GM18520 (cell line): ENCODE measurements around the gene UCP2.

ENCODE experiments used
- ATAC-seq: cut with Tn5 transposase; IDR thresholded peaks from one replicate; pipeline ENCODE4 v1.9.1; 2021; ENCODE audit not compliant: unreplicated experiment

UCP2 gene

DNA sequence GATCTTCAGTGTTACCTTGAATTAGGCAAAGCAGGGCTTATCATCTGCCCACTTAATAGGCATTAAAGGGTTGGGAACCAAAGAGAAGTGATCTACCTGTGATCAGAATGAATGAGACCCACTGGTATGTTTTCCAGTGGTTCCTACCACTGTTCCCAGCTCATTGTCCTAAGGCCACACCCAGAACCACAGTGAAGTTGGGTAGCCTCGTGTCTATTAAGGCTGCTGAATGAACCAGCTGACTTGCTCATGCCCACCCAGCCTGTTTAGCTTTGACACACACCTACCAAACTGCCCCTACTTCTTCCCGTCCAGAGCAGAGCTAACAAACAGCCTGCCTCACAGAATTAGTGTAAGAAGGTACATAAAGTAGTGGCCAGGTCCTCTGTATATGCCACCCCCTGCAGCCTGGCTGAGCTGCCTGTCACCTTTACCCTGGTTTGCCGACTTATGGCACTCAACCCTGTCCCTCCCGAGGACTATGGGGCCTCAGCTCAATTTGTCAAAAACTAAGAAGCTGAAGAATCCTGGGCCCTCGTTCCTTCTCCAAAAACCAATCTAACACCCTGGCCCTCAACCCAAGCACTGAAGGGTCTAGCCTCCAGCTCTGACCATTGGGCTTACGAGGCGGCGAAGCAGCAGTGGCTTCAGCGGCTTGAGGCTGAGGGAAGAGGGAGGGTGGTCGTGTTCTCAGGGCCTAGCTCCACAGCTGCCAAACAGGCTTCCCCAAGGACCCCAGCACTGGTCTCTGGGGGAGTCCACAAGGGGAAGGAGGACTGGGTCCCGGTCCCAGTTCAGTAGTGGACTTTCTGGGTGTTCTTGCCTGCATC, 9.8 kb downstream of the UCP2 start:
- no peak for ATAC-seq

DNA sequence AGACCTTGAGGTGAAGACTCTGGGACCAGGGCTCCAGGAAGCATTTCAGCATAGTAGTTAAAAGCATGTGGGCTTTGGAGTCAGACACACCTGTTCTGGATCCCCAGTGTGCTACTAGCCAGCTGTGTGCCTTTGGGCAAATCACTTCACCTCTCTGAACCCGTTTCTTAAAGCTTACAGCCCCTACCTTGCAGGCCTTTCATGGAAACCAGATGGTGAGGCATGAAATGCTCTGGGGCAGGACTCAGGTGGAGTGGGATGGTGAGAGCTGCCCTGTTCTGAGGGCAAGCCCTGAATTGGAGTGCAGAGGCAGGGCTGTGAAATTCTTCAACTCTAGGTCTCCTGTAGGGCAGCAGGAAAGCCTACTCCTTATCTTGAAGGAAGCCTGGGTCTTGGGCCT, 10.5 kb downstream of the UCP2 start:
- no peak for ATAC-seq

DNA sequence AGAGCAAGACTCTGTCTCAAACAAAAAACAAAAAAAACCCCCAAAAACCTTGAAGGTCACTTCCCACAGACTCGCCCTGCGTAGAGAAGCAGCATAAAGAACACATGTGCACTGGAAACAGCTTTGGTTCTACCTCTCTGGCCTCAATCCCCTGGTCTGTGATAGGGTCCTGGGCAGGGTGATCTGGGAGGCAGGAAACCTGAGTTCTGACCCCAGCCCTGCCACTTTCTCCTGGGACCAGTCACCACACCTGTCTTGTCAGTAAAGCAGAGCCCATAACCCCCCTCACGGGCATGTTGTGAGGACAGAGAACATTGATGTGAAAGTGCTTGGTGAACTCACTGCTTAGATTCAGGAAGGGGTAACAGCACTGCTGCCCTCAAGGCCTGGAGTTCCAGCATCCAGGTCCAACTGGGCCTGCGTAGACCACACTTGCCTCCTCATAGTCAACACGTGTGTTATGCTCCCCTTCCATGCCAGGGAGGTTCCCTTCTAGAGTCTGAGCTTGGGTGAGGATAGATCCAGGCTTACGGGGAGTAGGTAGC, 11.4 kb downstream of the UCP2 start:
- ATAC-seq = no peak

DNA sequence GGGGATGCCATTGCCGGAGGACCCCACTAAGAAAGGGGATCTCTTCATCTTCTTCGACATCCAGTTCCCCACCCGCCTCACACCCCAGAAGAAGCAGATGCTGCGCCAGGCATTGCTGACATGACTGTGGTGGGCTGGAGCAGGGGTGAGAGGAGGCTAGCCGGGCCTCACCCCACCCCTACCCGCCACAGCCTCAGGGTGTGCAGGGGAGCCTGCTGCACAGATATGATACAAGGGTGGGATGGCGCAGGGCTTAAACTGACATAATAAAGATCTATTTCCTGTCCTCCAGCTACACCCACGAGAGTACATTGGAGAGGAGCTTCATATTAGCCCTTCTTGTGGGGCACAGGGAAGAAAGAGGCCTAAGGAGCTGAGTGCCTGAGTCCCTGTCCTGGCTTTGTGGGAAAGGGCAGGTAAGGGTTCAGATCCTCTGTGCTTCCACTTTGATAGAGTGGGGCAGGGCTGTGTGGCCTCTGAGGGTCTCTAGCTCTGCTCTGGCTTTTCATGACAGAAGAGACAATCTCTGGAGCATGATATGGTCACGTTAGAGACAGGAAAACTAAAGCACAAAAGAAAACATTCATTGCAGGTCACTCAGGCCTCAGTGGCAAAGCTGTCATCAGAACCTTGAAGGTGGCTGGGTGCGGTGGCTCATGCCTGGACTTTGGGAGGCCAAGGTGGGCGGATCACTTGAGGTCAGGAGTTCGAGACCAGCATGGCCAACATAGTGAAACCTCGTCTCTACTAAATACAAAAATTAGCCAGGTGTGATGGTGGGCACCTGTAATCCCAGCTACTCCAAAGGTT, 12.4 kb downstream of the UCP2 start:
- no peak for ATAC-seq

DNA sequence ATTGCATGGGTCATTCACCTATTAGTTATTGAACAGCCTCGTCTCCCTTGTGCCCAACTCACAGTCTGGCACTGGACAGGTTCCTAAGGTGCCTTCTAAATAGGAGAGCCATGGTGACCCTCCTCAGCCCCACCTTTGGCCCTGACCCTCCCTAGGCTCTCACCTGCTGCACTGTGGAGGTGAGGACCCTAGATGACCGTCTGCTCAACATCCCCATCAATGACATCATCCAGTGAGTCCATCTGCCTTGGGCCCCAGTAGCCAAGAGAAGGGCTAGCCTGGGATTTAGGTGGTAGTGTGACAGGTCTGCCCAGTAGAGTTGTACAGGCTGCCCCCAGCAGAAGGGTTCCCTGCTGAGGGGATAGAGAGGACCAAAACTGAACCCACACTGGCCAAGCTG, 13.6 kb downstream of the UCP2 start:
- no peak for ATAC-seq

DNA sequence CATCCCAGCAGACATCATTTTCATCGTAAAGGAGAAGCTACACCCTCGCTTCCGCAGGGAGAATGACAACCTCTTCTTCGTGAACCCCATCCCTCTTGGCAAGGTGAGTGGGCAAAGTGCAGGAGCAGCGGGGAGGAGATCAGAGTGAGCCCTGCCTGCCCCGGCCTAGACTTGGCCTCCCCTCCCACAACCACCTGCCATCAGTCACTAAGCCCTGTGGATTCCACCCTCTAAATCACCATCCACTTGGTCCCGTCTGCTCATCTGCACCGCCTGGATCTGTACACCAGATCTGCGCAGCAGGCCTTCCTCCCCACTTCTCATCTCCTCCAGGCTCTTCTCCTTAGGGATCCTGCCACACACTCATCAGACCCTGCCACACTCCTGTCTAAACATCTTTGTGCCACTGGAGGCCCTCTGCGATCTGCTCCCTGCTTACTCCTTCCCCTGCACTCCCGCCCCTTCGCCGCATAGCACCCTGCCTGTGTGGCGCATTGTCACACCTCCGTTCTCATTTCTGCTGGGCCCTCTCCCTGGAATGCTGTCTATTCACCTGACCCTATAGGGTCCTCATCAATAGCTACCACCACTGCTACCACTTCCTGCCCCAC, 14.2 kb downstream of the UCP2 start:
- no peak for ATAC-seq

DNA sequence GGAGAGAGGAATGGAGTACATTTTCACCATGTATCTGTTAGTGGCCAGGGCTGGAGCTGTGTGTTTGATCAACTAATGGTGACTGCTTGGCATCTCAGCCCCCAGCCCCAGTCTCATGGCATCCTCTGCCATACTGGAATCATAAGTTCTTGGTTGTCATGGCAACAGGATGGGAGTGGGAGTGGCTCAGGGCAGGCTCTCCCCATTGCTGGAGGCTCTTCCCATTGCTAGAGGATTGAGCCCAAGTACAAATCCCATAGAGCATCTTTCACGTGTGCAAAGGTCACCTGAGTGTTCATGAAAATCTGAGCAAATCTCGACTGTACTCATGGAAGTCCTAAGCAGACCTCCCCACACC, 16.9 kb downstream of the UCP2 start:
- ATAC-seq = no peak

DNA sequence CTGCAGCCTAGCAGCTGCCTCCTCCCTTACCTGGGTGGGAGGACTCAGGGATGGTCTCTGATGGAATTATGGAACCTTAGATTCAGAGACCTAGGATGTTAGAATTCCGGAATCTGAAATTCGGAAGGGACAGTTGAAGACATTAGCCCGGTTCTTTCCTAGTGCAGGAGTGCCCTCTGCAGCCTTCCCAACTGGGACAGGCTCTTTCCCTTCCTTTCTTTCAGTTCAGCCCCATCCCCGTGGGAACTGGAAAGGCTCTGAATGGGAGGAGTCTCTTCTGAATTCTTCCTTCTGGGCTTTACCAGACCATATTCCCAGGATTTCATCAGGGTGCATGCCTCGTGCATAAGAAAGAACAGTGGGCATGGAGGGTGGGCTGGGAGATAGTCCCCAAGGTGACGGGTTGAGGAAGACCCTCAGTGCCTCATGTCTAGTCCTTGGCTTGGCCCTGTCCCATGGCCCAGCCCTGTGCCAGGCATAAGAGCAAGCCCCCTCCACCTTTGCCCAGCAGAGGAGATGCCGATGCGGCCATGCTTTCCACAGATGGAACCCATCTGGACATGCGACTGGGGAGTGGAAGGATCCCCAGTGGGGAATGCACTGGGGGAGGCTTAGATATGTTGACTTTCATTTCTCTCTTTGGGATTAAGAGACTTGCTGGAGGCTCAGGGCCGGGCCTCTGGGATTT, 17.4 kb downstream of the UCP2 start:
- no peak for ATAC-seq

DNA sequence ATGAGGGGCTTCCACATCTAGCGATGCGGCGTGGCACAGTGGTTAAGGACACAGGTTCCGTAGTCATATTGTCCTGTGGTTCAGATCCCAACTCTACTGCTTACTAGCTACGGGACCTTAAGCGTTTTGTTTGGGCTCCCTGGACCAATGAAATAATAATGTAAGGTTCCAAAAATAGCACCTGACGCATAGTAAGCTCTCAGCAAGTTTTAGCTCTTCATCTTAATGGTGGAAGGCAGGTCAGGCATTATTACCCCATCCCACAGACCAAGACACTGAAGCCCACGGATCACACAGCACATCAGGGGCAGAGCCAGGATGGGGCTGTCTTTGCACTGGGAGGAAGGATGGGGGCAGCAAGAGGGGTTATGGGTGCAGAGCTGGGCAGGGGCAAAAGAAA, 18.8 kb downstream of the UCP2 start:
- ATAC-seq = no peak

DNA sequence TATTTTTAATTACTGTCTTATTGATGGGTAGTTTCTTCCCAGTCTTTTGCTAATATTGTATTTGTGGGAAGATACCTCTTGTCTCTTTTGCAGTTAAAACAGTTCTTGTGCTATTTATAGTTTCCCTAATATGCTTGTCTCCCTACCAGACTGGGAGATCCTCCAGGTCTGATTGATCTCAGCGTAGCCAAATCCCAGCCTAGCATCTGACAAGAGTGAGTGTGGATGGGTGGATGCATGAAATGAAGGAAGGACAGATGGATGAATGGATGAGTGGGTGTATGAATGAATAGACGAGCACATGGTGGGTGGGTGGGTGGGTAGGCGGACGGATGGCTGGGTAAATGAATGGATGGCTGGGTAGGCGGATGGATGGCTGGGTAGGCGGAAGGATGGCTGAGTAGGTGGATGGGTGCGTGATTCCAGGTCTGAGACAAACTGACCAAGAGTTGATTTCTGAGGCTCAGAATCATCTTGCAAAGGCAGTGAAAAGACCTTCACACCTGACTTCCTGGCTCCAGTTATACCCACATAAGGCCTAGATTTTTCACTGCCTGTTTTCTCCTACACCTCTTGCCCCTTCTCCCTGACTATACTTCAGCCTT, 20.4 kb downstream of the UCP2 start:
- no peak for ATAC-seq

DNA sequence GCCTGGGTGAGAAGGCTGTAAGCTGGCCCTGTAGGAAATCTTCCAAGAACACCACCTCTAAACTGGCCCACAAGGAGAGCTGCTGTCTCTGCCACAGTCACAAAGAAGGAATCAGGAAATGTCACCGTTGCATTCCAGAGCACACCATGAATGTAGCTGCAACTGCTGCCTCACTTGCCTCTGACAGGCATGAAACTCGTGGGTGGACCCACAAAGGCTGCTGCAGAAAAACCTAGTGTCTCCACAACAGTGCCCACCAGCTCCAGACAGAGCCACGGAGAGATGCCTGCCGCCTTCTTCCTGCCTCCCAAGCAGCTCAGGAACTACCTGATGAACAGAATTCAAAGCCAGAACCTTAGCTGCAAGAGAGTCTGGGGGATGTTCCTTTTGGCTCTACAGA, 21.3 kb downstream of the UCP2 start:
- ATAC-seq = no peak

DNA sequence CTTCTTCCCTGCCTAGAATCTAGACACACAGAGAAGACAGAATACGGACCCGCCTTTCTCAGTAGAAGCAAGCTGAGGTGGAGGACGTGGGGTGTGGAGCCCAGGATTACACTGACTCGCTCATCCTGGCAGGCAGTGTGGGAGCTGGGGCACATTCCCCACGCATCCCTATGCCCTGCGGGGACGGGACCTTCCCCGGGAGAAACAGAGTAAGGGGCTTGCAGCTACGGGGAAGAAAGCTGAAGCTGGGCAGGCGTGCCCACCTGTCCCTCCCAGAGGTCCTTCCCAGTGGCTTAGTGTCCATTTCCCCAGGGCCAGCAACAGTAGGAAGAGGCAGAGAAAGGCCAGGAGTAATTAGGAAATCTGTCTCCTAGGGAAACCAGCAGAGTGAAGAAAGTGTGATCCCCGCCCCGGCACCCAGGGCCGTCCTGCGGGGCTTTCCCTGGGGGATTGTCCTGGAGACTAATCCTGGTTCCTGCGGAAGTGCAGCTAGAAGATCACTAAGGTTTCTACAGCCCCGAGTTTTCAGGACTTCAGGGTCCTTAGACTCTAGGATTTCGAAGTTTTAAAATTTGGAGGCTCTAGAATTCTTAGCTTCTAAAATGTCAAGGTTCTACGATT, 24.0 kb downstream of the UCP2 start:
- no peak for ATAC-seq

DNA sequence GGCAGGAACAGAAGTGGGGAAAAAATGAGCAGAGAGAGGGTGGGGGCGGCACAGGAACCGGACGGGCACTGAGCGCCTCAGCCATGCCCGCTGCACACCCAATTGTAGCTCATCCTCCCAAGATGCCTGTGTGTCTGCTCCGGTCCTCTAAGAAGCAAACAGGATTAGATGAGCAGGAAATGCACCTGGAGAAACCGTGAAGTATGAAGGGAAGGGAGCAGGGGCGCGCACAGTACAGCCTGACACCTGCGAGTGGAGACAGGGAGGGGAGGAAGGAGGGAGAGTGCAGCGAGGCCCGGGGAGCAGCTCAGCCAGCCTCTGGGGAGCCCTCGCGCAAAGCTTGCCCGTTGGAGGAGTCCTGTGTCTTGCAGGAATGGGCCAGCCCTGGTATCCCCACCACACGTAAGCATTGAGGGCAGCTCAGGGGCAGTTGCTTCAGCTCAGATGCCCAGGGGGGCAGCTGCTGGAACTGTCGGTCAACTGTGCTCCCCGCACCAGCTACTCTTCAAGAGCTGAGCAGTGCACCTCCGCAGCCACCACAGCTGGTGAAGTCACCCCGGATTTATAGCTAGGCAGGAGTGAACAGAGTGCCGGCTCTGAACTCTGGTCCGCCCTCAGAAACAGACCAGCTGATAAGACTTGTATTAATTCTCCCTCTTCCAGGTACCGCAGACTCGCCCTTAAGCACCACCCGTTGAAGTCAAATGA, 24.8 kb downstream of the UCP2 start:
- ATAC-seq = no peak

DNA sequence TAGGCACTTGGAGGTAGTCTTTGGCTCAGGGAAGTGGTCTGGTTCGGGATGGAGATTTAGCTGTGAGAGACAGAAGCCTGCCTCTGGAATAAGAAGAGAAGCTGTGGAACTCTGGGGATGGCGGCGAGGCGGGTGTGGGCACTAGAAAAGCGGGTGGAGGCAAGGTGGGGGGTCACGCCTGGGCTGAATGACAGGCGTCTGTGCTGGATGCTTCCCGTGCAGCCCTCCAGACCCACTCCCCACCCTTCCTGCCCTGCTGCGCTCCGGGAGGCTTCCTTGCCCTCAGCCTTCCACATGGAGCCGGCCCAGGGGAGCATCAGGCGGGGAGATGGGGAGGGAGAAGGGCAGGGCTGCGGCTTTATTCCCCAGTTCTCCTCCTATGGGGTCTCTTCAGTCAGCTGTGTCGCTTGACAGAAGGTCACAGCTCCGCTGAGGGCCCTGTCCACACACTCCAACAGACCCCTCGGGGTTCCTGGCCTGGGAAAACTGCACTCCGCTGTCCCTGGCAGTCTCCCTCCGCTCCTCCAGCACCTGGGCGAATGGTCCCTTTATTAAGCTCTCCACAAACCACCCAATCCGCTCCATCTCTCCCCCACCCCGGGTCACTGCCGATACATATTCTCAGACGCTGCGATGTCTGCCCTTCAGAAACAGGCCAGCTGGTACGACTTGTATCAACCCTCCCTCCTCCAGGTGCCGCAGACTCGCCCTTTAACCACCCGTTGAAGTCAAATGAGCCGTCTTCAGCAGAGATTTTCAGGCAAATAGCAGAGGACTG, 25.6 kb downstream of the UCP2 start:
- no peak for ATAC-seq

DNA sequence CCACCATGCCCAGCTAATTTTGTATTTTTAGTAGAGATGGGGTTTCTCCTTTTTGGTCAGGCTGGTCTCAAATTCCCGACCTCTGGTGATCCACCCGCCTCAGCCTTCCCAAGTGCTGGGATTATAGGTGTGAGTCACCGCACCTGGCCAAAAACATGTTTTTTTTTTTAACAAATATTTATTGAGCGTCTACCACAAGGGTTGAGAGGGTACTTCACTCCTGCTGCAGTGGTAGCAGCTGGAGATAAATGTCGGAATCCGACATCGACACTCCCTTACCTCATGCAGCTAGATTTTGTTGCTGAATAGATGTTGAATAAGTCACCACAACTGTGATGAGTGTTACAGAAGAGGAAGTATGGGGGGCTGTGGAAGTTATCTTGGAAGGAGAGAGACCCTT, 30.8 kb downstream of the UCP2 start:
- ATAC-seq = no peak

DNA sequence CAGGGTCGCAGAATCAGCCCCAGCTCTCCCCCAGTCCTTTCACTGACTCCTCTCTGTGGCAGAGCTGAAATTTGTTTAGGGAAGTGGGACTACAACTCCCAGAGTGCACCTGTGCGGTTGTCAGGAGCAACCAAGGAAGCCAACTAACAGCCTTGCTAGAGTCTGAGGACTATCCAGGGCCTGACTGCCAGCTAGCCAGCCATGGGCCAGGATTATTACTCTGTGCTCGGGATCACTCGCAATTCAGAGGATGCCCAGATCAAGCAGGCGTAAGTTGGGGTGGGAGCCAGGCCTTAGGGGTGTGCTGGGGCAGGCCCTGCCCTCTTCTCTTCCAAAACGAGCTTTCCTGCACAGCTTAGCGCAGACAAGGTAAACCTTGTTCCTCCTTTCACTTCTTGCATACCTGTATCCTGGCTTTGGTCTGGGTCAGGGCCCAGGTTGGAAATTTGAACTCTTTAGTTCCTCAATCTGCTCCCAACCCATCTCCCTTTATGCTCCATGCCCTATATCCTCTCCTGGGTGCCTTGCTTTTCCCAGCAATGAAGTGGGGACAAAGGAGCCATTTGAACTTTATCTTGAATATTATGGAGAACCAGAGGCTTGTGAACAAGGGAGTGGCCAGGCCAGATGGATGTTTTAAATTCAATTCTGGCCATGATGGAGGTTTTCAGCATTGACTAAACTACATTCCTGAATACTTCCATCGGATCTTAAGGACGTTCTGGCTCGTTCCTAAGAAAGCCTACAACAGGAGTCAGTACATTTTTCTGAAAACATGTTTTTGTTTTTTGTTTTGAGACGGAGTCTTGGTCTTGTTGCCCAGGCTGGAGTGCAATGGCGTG, 31.6 kb downstream of the UCP2 start, which contains the start of gene DNAJB13:
DNAJB13 (plus strand) TSS at position 158 of the 842 bp plus-strand sequence; CDS start at position 202, 44 bp downstream.
- no peak for ATAC-seq

DNA sequence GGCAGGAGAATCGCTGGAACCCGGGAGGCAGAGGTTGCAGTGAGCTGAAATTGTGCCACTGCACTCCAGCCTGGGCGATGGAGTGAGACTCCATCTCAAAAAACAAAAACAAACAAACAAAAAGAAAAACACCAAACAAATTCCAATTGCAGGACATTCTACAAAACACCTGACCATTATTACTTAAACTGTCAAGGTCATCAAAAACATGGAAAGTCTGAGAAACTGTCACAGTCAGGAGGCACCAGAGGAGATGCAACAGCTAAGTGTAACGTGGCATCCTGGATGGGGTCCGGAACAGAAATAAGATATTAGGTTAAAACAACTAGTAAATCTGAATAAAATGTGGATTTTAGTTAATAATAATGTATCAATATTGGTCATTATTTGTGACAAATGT, 32.7 kb downstream of the UCP2 start:
- ATAC-seq = no peak

DNA sequence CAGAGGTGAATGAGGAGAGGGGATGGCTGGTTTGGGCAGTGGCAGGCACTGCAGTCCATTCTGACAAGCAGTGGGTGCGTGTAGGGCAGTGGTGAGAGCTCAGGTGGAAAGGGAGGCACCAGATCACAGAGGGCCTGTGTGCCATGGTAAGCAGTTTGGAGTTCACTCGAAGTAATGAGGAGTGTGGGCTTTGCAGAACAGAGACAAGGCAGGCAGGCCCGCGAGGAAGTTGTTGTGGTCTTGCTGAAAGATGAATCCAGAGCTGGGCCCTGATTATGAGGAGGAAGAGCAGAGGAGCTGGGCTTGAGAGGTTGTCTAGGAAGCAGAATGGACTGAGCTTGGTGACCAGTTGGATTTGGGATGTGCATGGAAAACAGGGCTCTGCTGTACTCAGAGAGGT, 33.4 kb downstream of the UCP2 start:
- no peak for ATAC-seq
